ENCODE measurements around the gene GOLGA1.

- TF ChIP-seq CTCF (IDR thresholded peaks at IDR 0.05): no peak
- TF ChIP-seq EZH2phosphoT487 (IDR thresholded peaks at IDR 0.05; ENCODE audit: borderline replicate concordance, low read depth): no peak
- no peak for TF ChIP-seq RFX5 (IDR thresholded peaks at IDR 0.05; ENCODE audit: low read length)
- no peak for TF ChIP-seq IRF3 (IDR thresholded peaks at IDR 0.05; ENCODE audit: low read depth, low read length)
- TF ChIP-seq REST (IDR thresholded peaks at IDR 0.05; ENCODE audit: low read depth, low read length): no peak
- no peak for TF ChIP-seq CHD2 (IDR thresholded peaks at IDR 0.05; ENCODE audit: low read length, partially characterized antibody)
- no peak for TF ChIP-seq SMC3 (IDR thresholded peaks at IDR 0.05; ENCODE audit: low read depth, low read length)
- TF ChIP-seq EP300 (IDR thresholded peaks at IDR 0.05; ENCODE audit: borderline replicate concordance in 1 of 2, low read depth in 1 of 2, low read length in 1 of 2): no peak
- no peak for TF ChIP-seq JUND (IDR thresholded peaks at IDR 0.05)
- TF ChIP-seq FOXM1 (IDR thresholded peaks at IDR 0.05; ENCODE audit: low read depth): no peak
- TF ChIP-seq FOSL2 (IDR thresholded peaks at IDR 0.05; ENCODE audit: borderline replicate concordance, low read depth): no peak
Measured at GRCh38 chr9:124878518-124878917, 62.4 kb downstream of the GOLGA1 start.
